LNCAP (cell line): ENCODE results near the gene FLYWCH1.

Experiments
- TF ChIP-seq, protein P1 (sequence below): fragments of 450-650 bp; IDR thresholded peaks from 2 replicates; pipeline ENCODE4 v1.5.1; 2017; ENCODE audit warnings: mild to moderate bottlenecking

FLYWCH1 gene

GRCh38 chr16:2985893-2986355, 74.2 kb downstream of the FLYWCH1 start:
- TF ChIP-seq, protein P1, sequence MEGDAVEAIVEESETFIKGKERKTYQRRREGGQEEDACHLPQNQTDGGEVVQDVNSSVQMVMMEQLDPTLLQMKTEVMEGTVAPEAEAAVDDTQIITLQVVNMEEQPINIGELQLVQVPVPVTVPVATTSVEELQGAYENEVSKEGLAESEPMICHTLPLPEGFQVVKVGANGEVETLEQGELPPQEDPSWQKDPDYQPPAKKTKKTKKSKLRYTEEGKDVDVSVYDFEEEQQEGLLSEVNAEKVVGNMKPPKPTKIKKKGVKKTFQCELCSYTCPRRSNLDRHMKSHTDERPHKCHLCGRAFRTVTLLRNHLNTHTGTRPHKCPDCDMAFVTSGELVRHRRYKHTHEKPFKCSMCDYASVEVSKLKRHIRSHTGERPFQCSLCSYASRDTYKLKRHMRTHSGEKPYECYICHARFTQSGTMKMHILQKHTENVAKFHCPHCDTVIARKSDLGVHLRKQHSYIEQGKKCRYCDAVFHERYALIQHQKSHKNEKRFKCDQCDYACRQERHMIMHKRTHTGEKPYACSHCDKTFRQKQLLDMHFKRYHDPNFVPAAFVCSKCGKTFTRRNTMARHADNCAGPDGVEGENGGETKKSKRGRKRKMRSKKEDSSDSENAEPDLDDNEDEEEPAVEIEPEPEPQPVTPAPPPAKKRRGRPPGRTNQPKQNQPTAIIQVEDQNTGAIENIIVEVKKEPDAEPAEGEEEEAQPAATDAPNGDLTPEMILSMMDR, result no peak

DNA sequence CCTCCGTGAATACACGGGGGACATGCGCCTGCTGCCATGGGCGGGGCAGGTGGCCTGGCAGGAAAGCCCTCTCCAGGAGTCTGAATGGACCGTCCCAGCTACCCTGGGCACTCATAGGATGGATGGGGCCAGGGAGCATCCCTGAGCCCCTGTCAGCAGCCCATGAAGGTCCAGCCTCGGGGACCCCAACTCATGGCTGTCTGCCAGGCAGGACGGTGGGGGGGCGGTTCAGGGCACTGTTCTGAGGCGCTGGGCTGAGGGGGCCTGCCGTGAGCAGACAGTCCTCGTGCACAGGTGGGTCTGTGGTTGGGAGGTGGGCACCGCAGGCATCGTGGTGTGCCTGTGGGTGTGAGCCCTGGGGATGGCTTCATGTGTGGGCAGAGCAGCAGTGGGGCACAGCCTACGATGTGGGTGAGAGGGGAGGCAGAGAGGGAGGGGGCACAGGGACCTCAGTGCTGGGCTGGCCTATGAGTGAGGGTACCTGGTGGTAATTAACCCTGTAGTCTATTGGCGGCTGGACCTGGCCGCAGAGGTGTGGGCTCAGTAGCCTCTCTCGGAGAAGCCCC, 75.0 kb downstream of the FLYWCH1 start:
- TF ChIP-seq, protein P1, result no peak

- TF ChIP-seq, protein P1, result no peak
Observed at GRCh38 chr16:2987286-2987685, 75.6 kb downstream of the FLYWCH1 start.

GRCh38 chr16:2987833-2988232, 76.1 kb downstream of the FLYWCH1 start:
- TF ChIP-seq, protein P1, result no peak

DNA sequence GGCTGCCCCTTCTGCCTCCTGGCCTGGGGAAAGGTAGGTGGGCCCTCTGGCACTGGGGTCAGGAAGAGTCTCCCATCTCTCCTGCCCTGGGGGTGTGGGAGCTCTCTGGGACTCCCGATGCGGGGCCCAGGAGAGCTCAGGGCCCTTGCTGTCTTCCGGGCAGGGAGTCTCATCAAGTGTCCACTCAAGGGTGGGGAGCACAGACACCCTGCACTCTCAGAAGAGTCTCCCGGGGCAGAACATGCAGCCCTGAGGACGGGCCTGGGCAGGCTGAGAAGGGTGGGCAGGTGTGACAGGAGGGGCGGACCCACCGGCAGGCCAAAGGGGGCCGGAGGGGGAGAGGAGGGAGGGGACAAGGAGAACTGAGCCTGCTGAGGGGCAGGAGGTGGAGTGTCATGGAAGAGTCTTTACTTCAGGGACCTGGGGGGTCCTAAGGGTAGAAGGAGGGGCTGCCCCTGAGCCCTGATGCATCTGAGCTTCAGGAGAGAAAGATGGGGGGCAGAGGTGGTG, 76.9 kb downstream of the FLYWCH1 start:
- TF ChIP-seq, protein P1, result no peak

DNA sequence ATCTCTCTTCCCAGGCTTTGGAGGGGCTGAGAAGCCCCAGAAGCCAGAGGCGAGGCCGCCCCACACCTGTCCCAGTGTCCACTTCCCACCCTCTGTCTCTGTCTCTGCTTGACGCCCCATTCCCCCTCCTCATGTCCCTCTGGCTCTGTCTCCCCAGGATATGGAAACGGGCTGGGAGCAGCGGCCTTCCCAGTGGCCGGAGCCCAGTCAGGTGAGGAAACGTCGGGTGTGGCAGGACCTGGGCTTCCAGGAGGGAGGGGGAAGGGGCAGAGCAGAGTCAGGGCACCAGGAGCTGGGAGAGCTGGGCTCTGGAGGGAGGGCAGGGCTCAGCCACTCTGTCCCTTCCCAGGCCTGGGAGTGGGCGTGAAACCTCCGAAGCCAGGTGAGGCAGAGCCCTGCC, 79.2 kb downstream of the FLYWCH1 start:
- TF ChIP-seq, protein P1, result no peak

DNA sequence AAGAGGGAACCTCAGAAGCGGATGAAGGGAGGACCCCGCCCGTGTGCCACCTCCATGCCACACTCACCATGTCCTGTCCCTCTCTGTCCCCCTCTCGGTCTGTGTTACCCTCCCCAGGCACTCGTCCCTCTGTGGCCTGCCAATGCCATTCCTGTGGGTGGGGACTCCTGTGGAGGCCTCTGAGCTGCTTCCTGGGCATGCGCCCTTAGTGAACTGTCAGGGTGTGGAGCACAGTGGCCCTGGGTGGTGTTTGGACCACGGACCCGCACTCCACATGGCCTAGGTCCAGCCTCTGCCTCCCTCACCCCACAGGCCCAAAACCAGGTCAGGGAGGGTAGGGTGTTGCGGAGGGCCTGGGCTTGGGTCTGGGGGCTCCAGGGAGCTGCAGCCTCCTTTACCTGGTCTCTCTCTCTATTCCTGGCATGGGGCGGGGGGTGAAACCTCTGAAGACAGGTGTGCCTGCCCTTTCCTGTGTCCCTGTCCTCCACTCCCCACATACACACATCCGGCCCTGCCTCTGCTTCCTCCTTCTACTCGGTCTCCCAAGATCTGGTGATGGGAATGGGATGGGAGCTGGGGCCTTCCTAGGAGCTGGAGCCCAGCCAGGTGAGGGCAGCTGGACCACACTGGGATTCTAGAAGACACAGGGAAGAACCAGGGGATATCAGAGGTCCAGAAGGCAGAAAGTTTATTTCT, 80.0 kb downstream of the FLYWCH1 start:
- TF ChIP-seq, protein P1, result no peak
